GM12873 (cell line): Measurements from ENCODE around the gene LARGE1.

ENCODE experiments used
- TF ChIP-seq, protein P1 (sequence below): IDR thresholded peaks from 2 replicates; pipeline ENCODE4 v1.5.1; 2012; ENCODE audit warnings: low read depth, mild to moderate bottlenecking, moderate library complexity, low read length, control low read depth; ENCODE audit not compliant: insufficient read depth; ENCODE audit errors: missing control alignments

Gene LARGE1

DNA sequence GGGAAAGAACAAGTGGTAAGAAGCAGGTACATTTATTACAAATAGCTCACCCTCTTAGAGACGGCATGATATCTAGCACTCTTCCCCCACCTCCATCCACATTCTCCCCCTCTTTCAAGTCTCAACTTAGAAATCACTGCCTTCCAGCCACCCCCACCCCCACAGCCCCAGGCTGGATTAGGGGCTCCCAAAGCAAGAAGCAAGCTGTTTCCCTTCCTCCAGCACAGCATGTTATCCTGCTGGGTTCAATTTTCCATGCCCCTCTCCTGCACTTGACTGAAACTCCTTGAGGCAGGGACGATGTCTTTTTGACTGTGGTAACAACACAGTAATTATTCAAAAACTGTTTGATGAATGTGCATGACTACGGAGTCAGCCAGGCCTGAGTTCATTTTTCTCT, 350.7 kb downstream of the LARGE1 start:
- TF ChIP-seq, protein P1, sequence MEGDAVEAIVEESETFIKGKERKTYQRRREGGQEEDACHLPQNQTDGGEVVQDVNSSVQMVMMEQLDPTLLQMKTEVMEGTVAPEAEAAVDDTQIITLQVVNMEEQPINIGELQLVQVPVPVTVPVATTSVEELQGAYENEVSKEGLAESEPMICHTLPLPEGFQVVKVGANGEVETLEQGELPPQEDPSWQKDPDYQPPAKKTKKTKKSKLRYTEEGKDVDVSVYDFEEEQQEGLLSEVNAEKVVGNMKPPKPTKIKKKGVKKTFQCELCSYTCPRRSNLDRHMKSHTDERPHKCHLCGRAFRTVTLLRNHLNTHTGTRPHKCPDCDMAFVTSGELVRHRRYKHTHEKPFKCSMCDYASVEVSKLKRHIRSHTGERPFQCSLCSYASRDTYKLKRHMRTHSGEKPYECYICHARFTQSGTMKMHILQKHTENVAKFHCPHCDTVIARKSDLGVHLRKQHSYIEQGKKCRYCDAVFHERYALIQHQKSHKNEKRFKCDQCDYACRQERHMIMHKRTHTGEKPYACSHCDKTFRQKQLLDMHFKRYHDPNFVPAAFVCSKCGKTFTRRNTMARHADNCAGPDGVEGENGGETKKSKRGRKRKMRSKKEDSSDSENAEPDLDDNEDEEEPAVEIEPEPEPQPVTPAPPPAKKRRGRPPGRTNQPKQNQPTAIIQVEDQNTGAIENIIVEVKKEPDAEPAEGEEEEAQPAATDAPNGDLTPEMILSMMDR, result no peak

DNA sequence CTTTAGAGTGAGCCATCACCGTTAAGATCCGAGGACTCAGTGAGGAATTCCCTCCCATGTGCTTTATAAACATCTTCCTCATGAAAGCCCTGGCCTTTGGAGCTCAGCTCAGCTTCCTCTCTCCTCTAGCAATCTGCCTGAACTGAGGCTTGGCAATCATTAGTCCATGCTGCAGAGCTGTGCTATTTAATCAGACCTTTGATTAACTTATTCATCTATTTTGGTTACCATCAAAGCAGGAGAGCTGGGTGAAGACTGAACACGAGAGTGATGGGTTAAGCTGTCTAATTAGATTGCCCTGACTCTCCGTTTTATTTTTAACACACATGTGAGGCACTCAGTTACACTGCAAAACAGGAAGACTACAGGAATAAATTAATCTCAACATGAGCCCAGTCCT, 351.3 kb downstream of the LARGE1 start:
- TF ChIP-seq, protein P1, result no peak

DNA sequence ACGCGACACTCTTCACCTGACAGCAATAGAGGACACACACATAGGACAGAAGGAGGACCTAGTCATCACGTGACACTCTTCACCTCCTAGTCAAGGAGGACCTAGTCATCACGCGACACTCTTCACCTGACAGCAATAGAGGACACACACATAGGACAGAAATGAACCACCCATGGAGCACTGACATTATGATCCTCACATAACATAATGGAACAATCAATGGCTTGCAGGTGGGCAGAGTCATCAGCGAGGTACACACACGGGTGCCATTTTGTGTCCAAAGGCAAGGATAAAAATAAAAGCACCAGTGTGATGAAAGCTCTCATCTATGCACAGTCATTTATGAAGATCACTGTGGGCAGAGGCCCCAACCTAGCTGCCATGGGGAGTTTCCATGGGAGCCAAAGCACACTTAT, 354.7 kb downstream of the LARGE1 start:
- TF ChIP-seq, protein P1, result no peak

DNA sequence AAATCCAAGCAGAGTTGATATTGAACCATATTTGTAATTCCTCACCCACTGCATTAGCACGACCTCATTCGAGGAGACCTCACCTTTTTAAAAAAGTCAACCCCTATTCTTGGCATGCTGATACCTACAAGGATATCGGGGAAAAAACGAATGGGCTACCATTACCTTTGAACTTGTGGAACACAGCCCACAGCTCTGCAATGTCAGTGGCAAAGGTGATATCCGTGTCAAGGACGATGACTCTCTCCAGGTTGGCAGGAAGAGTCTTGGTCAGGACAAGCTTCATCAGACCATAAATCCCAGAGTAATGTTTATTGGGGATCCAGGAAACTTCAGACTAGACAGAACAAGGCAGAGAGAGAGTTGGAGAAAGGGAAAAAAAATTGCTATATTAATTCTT, 355.6 kb downstream of the LARGE1 start:
- TF ChIP-seq, protein P1, result no peak

DNA sequence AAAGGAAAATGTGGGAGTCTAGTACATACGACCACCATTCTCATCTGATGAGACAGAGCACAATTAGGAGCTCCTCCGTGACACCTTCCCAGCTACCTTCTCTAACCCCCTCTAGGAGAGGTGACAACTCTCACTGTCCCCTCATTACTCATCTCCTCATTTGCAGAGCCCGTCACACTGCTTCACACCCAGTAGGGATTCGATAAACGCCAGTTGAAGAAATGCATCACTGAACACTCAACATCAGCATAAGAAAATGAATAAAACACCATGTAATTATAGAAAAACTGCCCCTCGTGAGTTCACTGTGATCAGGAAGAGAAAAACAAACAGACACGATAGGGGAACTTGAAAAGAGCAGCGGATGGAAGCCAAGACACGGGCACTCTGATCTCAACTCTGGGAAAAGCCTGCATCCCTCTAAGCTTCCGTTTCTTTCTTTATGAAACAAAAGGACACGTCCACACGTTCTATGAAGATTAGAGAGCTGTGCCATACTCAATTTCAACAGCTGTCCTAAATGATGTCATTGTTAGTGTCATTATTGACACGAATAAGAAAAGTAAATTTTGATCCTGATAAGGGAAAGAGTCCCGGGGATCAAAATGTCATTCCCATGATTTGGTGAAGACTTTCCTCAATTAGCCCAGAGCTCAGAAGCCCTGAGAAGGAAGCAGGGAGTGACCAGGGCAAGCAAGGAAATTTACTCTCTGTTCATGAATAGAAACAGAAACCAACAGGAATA, 356.9 kb downstream of the LARGE1 start:
- TF ChIP-seq, protein P1, result no peak

DNA sequence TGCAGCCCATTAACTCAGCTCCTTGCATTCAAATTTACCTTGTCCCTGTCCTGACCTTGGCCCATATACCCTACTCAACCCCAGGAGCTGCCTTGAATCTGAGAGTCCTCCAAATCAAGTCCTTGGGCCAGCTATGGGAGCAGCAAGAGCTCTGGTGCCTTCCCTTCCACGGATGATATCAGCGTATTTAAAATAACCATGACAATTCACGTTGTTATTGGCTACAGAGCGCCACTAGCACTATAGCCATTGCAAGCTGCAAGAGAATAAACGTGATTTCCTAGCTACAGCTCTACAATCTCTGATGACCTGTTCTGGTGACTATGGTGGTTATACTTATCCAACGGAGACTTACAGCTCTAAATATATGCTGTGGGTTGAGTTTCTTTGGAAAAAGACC, 357.8 kb downstream of the LARGE1 start:
- TF ChIP-seq, protein P1, result no peak

DNA sequence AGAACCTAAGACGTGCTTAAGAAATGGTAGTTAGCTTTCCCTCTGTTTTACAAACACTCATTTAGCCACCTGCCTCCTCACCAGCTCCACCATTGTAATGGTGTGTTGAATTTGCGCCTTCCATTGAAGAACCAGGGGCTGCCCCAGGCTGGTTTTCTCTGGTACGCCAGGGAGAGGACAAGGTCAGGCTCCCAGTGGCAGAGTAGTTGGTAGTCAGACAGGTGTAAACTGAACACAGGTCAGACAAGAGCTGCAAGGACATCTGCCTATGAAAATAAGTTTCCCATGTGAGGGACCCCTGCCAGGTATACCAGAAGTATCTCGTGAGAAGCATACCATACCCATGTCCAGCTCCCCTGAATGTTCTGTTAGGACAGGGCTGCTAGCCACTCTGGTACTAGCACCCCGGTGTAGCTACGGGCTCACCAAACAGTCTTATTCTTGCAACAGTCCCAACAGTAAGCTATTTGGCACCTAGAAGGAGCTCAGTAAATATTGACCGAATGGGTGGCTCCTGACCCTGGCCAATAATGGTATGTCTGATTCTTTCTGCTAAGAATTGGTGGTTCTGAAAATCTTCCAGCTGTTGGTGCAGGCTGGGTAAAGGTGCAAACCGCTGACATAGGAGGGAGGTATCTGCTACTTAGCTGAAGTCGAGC, 359.0 kb downstream of the LARGE1 start:
- TF ChIP-seq, protein P1, result no peak
